Activated T-cell treated with anti-CD3 and anti-CD28 coated beads for 1 hour (primary cell): Measurements from ENCODE around the gene MYDGF.
"Not testable (repeated sequence)": the region's sequence is repeated elsewhere in the genome, so short reads cannot be mapped to it uniquely, and the experiment has no call there.

Experiments used
- DNase-seq: peaks from one replicate; pipeline ENCODE4 v3.0.0-alpha.2; 2020; ENCODE audit warnings: low read depth

MYDGF gene

GRCh38 chr19:4699826-4700692, 29.9 kb upstream of the MYDGF start:
- DNase-seq: no peak

GRCh38 chr19:4697304-4697703, 27.2 kb upstream of the MYDGF start:
- DNase-seq: no peak

- DNase-seq: no peak
Measured at GRCh38 chr19:4695224-4695731, 25.1 kb upstream of the MYDGF start.

DNA sequence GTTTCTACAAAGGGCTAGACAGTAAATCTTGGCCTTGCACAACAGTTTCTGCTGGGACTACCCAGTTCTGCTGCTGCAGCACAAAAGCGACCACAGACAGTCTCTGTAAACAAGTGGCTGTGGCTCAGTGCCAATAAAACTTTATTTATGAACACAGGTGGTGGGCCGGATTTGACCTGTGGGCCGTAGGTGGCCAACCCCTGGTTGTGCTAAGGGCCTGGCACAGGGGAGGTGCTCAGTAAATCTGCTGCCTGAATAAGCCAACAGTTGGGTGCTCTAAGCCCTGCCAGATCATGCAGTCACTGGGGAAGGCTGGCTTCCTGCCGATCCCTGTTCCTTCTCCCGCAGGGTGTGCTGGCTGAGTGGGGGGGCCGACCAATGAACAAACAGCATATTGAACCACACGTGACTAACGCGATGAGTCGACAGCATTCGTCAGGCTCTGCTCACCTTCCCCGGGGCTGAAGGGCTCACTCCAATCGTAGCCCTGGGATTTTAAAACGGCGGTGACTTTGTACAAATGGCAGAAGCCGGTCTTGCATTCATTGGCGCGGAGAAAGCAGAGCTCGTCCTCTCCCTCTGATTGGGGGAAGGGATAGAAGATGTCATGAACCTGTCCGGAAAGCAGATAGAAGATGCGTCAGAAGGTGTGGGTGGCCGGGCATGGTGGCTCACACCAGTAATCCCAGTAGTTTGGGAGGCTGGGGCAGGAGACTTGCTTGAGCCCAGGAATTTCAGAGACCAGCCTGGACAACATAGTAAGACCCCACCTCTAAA, 24.3 kb upstream of the MYDGF start:
- DNase-seq: no peak

DNA sequence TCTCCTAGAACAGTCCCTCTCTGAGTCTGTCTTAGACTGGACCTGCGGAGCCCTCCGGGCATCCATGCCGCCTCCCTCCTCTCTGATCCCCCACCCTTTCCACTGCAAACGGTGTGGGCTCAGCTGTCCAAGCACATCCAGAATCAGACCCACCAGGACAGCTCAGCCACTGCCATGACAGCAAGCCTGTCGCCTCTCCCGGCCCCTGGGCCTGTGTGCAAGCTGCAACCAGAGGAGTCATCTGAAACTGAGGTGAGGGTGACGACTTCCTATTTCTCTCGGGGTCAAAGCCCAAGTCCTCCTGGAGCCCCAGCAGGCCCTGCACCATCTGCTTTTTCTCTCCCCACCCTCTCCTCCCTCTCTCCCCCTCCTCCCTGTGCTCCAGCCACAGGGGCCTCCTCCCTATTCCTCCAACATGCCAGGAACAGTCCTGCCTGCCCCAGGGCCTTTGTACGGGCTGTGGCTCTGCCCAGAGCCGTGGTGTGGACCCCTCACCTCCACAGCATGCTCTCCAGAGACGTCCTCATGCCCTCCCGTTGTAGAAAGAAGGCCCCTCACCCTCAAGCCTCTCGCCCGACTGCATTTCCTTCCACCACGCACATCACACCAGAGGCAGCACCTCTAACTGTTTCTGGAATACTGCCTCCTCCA, 23.5 kb upstream of the MYDGF start:
- no peak for DNase-seq

GRCh38 chr19:4693078-4693350, 22.9 kb upstream of the MYDGF start:
- DNase-seq: no peak

- DNase-seq: no peak
Measured at GRCh38 chr19:4692251-4693077, 22.3 kb upstream of the MYDGF start.

GRCh38 chr19:4691373-4691772, 21.2 kb upstream of the MYDGF start:
- DNase-seq: no peak

GRCh38 chr19:4690361-4690760, 20.2 kb upstream of the MYDGF start:
- DNase-seq: no peak

- no peak for DNase-seq
Measured at GRCh38 chr19:4689403-4689802, 19.3 kb upstream of the MYDGF start.

DNA sequence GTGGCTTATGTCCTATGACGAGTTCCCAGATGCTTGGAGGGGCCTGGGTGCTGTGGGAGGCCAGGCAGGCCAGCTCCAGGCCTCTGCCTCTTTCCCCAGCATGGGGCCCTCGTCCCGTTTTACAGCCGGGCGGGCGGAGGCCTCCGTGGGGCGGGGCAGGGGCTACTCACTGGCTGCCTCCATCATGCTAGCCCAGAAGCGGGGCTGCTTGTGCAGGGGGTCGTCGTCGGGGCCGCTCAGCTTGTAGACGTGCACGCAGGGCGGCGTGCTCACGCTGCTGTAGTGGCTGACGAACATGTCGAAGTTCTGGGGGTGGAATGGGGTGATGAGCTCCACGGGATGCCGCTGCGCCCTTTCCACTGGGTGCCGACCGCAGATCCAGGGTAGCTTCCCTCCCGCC, 18.4 kb upstream of the MYDGF start:
- no peak for DNase-seq

DNA sequence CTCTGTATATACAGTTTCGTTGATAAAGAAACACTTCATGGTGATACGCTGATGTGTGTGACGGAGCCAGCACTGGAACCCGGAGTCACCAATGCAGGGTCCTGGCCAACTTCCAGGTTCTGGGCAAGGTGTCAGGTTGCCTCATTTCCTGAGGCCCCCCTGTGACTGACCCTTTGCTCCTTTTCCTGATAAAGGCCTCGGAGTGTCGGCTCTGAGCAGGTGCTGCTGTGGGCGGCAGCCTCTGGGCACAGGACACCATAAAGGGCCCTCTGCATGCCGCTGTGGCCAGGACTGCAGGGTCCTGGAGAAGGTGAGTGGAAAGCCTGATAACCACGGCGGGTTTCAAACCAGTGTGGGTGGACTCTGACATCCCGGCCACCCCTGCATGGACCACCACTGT, 17.3 kb upstream of the MYDGF start:
- DNase-seq: no peak

DNA sequence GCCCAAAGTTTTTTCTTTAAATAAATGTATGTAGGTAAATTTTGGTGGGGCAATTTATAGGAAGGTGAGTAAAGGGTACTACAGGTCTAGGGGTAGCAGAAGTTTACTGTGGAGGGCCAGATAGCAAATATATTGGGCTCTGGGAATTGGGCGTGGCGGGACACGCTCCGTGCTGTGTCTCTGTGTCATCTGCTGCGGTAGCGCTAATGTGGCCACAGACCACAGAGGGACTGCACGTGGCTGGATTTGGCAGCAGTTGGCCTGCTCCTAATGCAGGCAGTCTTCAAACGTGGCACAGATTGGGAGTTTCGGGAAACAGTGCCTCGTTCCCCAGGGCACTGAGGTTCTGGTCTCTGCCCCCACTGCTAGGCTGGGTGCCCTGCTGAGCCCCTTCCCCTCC, 16.6 kb upstream of the MYDGF start:
- no peak for DNase-seq

- DNase-seq: no peak
Measured at GRCh38 chr19:4684312-4685095, 14.4 kb upstream of the MYDGF start.

- DNase-seq: no peak
Measured at GRCh38 chr19:4682417-4683200, 12.5 kb upstream of the MYDGF start.

DNA sequence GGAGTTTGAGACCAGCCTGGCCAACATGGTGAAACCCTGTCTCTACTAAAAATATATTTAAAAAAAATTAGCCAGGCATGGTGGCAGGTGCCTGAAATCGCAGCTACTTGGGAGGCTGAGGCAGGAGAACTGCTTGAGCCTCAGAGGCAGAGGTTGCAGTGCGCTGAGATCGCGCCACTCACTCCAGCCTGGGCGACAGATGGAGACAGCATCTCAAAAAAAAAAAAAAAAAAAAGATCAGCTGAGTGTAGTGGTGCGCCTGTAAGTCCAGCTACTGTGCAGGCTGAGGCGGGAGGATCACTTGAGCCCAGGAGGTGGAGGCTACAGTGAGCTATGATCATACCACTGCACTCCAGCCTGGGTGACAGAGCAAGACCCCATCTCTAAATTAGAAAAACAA, 9.9 kb upstream of the MYDGF start:
- not testable (repeated sequence) for DNase-seq

DNA sequence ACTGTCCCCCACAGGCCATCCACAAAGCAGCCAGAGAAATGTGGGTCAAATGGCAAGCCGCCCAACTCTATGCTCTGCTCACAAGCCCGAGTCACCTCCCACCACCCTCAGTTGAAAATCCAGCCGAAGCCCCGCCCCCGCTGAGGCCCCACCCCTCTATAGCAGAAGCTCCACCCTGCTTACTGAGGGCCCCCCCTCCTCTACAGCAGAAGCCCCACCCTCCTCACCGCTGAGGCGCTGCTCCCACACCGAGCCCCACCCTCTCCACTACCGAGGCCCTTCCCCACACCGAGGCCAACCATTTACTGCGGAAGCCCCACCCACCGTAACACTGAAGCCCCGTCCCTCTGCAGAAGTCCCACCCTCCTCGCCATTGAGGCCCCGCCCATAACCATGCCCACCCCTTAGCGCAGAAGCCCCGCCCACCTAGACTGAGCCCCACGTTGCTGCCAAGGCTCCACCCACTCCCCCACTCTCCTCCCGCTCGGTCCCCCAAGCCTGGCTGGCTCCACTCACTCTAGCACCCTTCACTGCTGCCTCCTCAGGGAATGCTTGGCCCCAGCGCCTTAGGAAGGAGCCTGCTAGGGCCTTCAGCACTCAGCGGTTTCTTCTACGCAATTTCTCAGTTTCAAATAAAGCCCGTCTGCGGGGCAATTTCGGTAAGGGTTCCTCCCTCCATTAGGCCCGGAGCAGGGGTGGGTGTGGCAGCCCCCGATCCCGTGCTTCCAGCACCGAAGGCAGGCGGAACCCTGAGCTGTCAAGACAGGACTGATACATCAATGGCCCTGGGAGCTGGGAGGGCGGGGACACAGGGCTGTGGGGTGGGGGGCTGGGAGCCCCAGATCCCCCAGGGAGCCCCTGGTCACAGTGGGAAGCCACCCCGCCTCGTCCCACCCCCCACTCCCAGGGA, 9.0 kb upstream of the MYDGF start:
- no peak for DNase-seq

DNA sequence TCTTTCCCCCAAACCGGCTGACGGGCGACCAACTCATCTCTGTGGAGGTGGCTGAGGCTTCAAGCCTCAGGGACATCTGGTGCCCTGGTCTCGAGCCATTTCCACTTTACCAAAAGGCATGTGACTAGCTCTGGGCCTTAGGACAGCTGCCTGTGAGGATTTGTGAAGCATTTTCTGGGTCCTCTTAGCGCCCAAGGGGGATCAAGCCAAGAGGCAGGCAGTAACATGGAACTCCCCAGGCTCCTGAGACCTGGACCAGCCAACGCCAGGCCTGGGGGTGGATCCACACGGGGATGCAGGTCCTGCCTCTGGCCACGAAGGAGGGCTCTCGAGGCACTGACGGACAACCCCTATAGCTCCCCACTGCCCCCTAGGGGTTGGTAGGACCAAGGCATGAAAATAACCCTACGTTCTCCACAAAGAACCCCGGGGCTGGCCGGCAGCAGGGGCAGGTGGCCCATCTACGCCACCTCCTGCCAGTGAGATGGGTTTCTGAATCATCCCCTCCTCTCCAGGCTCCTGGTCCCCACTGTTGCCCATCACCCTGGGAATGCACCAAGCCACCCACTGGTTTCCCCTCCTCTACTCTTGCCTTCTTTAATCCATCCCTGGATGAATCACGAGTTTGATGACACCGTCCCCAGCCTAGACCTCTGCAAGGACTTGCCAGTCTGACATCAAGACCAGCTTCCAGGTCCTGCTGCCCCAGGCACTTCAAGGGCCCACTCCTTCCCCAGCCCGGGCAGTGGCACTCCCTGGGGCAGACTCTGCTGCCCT, 7.0 kb upstream of the MYDGF start:
- no peak for DNase-seq

- no peak for DNase-seq
Measured at GRCh38 chr19:4675346-4675745, 5.2 kb upstream of the MYDGF start.
